Skin epidermis (tissue), 12 donors: ENCODE data around the gene VASH2.
"Not testable (repeated sequence)": the region's sequence is repeated elsewhere in the genome, so short reads cannot be mapped to it uniquely, and the experiment has no call there.

Experiments used
- H3K27ac ChIP-seq, 21 experiments: fragments of 200-600 bp; sonication (generic) in 11 of 21; one replicate each; pipeline ENCODE4 v1.5.0; 2020; ENCODE audit warnings: mild to moderate bottlenecking in 3 of 21, inconsistent platforms in 2 of 21, moderate library complexity in 2 of 21
- H3K4me3 ChIP-seq, 7 experiments: fragments of 200-600 bp; sonication (generic) in 2 of 7; one replicate each; pipeline ENCODE4 v1.5.0; 2020; ENCODE audit warnings: inconsistent platforms in 2 of 7, mild to moderate bottlenecking in 2 of 7, moderate library complexity in 1 of 7

Gene VASH2

DNA sequence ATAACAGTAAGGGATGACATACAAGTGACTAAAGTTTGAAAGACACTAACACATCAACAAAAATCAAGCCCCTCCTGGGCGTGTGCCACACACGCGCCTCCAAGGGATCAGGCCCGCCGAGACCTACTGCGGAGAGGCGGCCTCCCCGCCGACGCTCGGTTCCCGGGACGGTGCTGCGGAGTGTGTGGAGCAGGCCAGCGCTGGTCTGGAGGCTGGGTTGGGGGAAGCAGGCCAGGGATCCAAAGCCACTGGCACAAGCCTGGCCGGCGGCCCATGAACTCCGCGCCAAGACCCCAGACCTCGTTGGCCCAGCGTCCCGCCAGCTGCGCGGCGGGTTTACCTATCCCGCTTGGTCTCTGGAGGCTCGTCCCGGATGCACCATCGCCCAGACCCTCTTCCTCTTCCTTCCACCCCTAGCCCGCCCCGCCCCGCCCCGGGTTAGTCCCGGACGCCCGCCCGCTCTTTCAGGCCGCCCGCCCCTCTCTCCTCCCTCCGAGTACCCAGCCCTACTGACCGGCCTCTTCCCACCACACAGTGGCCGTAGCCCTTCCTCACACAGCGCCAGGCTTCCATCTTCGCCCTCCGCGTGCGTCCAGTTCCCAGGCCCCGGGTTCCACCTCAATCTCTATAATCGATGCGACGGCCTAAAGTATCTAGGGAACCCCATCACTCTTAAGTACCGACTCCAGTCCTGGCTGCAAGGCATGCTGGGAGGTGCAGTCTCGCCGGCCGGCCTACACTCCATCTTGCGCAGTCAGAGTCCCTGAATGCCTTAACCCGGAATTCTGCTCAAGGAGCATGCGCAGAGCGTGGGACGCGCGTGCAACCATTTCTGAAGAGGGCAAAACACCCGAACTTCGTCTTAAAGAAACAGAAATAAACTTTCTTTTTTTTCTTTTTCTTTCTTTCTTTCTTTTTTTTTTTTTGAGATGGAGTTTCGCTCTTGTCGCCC, 65.0 kb downstream of the VASH2 start, which contains the start of gene ANGEL2:
ANGEL2 (minus strand) TSS at position 769 of the 952 bp plus-strand sequence; CDS start at position 573, 196 bp downstream.
- H3K27ac ChIP-seq = peak within 1 kb of the TSS; percentile 75 to 96 (median 90)
- H3K4me3 ChIP-seq = peak within 1 kb of the TSS; percentile 62 to 95 (median 86)

DNA sequence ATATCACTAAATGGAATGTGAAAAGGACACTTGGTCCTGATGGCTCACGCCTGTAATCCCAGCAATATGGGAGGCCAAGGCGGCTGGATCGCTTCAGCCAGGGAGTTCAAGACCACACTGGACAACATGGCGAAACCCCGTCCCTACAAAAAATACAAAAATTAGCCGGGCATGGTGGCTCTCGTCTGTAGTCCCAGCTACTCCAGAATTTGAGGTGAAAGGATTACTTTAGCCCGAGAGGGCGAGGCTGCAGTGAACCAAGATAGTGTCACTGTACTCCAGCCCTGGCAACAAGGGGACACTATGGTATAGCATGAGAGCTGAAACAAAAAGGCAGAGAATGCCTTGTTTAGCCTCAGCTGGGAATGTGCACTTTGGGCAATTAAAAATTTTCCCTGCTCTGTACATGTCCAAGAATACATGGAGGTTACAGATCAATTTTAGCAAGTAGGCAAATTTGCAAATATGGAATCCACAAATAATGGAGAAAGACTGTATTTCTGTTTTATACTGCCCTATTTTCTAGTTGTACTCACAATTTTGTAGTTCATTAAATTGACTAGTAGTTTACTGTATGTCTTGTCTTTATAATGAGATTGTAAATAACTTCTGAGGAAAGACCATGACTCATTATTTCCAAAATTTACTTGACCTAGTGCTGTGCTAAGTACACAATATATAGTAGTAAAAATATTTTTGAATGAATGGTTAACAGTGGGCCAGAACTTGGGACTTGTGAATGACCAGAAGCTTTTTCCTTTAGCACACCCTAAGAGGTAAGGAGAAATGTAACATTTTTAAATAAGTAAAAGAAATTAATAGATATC, 67.3 kb downstream of the VASH2 start:
- no peak overlapping the region for H3K27ac ChIP-seq

GRCh38 chr1:213019450-213019849, 69.1 kb downstream of the VASH2 start:
- H3K4me3 ChIP-seq = no peak overlapping the region
- no peak overlapping the region for H3K27ac ChIP-seq

More for the DNA sequence above, 67.3 kb downstream of the VASH2 start:
- H3K4me3 ChIP-seq = no peak overlapping the region

GRCh38 chr1:213020016-213020415, 69.7 kb downstream of the VASH2 start:
- no peak overlapping the region for H3K27ac ChIP-seq
- no peak overlapping the region for H3K4me3 ChIP-seq

DNA sequence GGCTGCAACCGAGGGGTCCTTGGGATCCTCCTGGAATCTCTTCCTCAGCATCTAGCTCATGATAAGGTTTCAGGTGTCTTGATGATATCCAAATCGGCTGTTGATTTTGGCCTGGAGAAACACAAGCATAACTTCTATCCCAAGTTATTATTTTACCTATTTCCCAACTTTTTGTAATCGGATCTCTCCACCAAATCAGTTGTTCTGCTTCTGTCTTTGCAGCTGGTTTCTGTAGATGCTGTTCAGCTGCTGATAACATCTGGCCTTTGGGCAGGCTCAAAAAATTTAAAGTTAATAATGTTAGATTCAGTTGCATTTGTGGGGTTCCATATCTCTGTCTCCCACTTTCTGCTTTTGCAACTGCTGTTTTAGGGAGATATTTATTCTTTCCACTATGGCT, 76.7 kb downstream of the VASH2 start:
- not testable (repeated sequence) for H3K4me3 ChIP-seq, H3K27ac ChIP-seq

- Histone ChIP-seq H3K27ac (no peak overlapping the region), H3K4me3 (no peak overlapping the region)
Observed at GRCh38 chr1:213032651-213033050, 82.3 kb downstream of the VASH2 start.

GRCh38 chr1:213034713-213035112, 84.4 kb downstream of the VASH2 start:
- H3K4me3 ChIP-seq = no peak overlapping the region
- H3K27ac ChIP-seq = no peak overlapping the region

GRCh38 chr1:213035573-213035972, 85.2 kb downstream of the VASH2 start:
- no peak overlapping the region for H3K4me3 ChIP-seq

More at GRCh38 chr1:213035573-213035972, 85.2 kb downstream of the VASH2 start:
- no peak overlapping the region for H3K27ac ChIP-seq
